Left ventricle myocardium inferior (tissue), 1 donor: ENCODE results near the gene CYP2C19. TPM values are rescaled to one million over a fixed set of nuclear protein-coding genes. Genes with fewer than 3 reads are reported as not detected.
"Not testable (repeated sequence)": the region's sequence is repeated elsewhere in the genome, so short reads cannot be mapped to it uniquely, and the experiment has no call there.

ENCODE experiments used
- DNase-seq: peaks from one replicate; pipeline ENCODE4 v3.0.0-alpha.2; 2020
- H3K27ac ChIP-seq: fragments of 200-600 bp; replicated peaks from 2 replicates; pipeline ENCODE4 v1.8.0; 2021
- H3K27me3 ChIP-seq: fragments of 200-600 bp; 2 replicates; pipeline ENCODE4 v1.8.0; 2021; ENCODE audit warnings: low read depth
- H3K36me3 ChIP-seq: fragments of 200-600 bp; 2 replicates; pipeline ENCODE4 v1.8.0; 2021
- H3K4me1 ChIP-seq: fragments of 200-600 bp; 2 replicates; pipeline ENCODE4 v1.8.0; 2021
- H3K4me3 ChIP-seq: fragments of 200-600 bp; 2 replicates; pipeline ENCODE4 v1.8.0; 2021; ENCODE audit warnings: mild to moderate bottlenecking, moderate library complexity
- H3K9me3 ChIP-seq: fragments of 200-600 bp; replicated peaks from 2 replicates; pipeline ENCODE4 v1.8.0; 2021
- intact Hi-C: fragments of 100-400 bp; cut with micrococcal nuclease; formaldehyde crosslinking; loops from one replicate; pipeline ENCODE4 v1.11.0; 2022
- total RNA-seq: library from RNA; stranded (reverse); fragmentation: NEBNext Ultra II Directional; extraction: Animal tissue kit (Norgen Biotek cat#: 25700); gene quantifications from one replicate; pipeline ENCODE4 v1.2.1, GENCODE V29; 2021
- TF ChIP-seq, protein P1 (sequence below): fragments of 200-600 bp; IDR thresholded peaks from 2 replicates; pipeline ENCODE4 v1.8.0; 2021; ENCODE audit warnings: antibody characterized with exemption, mild to moderate bottlenecking, borderline replicate concordance
- donor health status: DM: no; HTN: yes; CAD: no; lungs with severe emphysema.

Gene CYP2C19
- total RNA-seq, 1 donor from 2014 or later, result not detected

DNA sequence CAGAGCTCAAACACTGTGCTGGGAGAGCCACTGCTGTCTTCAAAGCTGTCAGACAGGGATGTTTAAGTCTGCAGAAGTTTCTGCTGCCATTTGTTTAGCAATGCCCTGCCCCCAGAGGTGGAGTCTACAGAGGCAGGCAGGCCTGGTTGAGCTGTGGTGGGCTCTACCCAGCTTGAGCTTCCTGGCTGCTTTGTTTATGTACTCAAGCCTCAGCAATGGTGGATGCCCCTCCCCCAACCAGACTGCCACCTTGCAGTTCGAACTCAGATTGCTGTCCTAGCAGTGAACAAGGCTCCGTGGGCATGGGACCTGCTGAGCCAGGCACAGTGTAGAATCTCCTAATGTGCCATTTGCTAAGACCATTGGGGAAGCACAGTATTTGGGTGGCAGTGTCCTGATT, 4.6 kb upstream of the CYP2C19 start:
- no peak overlapping the region for H3K27ac ChIP-seq
- no peaks in the 10 kb centered on the region for H3K36me3 ChIP-seq
- H3K9me3 ChIP-seq, result peaks cover 13% of the 10 kb centered on the region
- TF ChIP-seq, protein P1, sequence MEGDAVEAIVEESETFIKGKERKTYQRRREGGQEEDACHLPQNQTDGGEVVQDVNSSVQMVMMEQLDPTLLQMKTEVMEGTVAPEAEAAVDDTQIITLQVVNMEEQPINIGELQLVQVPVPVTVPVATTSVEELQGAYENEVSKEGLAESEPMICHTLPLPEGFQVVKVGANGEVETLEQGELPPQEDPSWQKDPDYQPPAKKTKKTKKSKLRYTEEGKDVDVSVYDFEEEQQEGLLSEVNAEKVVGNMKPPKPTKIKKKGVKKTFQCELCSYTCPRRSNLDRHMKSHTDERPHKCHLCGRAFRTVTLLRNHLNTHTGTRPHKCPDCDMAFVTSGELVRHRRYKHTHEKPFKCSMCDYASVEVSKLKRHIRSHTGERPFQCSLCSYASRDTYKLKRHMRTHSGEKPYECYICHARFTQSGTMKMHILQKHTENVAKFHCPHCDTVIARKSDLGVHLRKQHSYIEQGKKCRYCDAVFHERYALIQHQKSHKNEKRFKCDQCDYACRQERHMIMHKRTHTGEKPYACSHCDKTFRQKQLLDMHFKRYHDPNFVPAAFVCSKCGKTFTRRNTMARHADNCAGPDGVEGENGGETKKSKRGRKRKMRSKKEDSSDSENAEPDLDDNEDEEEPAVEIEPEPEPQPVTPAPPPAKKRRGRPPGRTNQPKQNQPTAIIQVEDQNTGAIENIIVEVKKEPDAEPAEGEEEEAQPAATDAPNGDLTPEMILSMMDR, result no peak
- intact Hi-C loops, result no loop called here
- no peaks in the 10 kb centered on the region for H3K4me1 ChIP-seq
- H3K4me3 ChIP-seq, result no peak overlapping the region
- no peaks in the 10 kb centered on the region for H3K27me3 ChIP-seq
- DNase-seq, result no peak

DNA sequence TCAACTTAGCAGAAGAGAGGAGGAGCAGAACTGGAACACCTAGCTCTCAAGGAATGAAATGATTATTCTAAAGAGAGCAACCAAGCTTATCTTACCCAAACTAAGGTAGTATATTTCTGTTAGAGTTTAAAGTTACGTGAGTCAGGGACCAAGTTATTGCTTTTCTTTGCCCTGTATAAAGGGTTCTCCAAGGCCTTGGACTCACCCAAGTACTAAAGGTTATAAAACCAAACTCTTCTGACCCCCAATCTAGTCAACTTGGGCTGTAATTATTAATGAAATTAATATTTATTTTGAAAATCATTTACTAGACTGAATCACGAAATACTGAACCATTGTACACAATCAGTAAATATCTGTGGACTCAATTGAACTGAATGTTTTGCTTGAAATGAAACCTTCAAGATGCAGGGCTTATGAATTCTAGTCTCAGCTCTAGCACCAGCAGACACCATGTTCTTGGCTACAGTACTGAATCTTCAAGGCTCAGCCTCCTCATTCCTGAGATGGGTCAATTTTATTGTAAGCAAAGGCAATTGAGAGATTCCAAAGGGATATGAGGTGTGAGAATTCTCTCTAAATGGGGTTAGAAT, 1.8 kb upstream of the CYP2C19 start:
- intact Hi-C loops, result no loop called here

DNA sequence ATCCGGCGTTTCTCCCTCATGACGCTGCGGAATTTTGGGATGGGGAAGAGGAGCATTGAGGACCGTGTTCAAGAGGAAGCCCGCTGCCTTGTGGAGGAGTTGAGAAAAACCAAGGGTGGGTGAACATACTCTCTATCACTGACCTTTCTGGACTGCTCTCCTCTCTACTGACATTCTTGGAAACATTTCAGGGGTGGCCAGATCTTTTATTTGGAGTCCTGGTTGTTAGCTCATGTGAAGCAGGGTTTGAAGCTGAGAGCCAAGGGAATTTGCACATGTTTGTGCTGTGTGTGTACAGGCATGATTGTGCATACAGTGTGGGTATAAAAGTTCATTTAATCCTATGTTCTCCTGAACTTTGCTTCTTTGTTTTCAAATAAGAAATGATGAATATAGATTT, 12.9 kb downstream of the CYP2C19 start:
- intact Hi-C loops, H3K4me3 ChIP-seq, H3K27me3 ChIP-seq, H3K27ac ChIP-seq, DNase-seq, H3K36me3 ChIP-seq, H3K4me1 ChIP-seq: not testable (repeated sequence)
- peaks cover 40% of the 10 kb centered on the region for H3K9me3 ChIP-seq

More for the DNA sequence above, 1.8 kb upstream of the CYP2C19 start:
- TF ChIP-seq, protein P1, result no peak
- Histone ChIP-seq H3K4me3 (no peak overlapping the region), H3K4me1 (no peaks in the 10 kb centered on the region), H3K27ac (no peak overlapping the region), H3K36me3 (no peaks in the 10 kb centered on the region), H3K9me3 (no peaks in the 10 kb centered on the region), H3K27me3 (no peaks in the 10 kb centered on the region)
- no peak for DNase-seq

DNA sequence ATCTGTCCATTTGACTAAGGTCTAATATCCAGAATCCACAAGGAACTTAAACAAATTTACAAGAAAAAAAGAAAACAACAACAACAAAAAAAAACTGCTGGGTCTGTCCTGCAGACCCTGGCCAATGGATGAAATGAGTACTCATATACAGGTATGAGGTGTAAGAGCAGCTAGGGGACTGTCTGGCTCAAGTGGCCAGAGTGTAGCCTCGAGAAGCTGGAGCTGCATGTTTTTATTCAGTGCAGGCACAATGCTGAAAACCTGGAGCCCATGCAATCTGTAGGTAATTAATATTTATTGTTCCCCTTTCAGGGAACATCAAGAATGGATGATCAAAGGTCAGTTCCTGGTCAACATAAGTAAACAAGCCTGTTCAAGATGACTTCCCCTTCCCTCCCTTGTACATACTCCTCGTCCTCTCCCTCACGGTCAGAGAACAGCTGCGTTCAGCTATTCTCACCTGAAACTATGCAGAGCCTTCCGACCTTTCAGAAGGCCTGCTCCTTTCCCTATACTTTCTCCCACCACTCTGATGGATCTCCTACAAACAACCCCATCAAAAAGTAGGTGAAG, 15.5 kb downstream of the CYP2C19 start:
- TF ChIP-seq, protein P1, result no peak
- DNase-seq, result no peak
- Histone ChIP-seq H3K4me3 (no peak overlapping the region), H3K27me3 (no peaks in the 10 kb centered on the region), H3K9me3 (peaks cover 26% of the 10 kb centered on the region), H3K36me3 (no peaks in the 10 kb centered on the region), H3K4me1 (peaks cover 4% of the 10 kb centered on the region), H3K27ac (no peak overlapping the region)
- intact Hi-C loops, result no loop called here

DNA sequence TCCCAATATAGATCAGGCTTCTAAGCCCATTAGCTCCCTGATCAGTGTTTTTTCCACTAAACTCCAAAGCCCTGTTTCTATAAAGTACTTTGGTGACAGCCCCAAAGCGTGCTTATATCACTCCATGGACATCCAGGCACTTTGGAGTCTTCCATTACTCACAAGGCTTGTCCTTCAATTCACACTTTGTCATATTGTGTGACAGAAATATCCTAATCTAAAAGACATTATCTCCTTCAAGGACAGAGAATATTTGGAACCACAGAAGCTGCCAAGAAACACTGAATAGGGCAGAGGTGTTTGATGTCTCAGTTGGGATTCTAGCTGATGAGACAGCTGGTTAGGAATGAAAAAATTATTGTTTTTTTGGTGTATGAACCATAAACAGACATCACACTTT, 18.4 kb downstream of the CYP2C19 start:
- TF ChIP-seq, protein P1, result no peak
- H3K4me3 ChIP-seq, result no peak overlapping the region
- intact Hi-C loops, result no loop called here
- H3K36me3 ChIP-seq, result no peaks in the 10 kb centered on the region
- H3K9me3 ChIP-seq, result peaks cover 13% of the 10 kb centered on the region
- DNase-seq, result no peak
- H3K27ac ChIP-seq, result no peak overlapping the region
- peaks cover 4% of the 10 kb centered on the region for H3K4me1 ChIP-seq
- no peaks in the 10 kb centered on the region for H3K27me3 ChIP-seq

DNA sequence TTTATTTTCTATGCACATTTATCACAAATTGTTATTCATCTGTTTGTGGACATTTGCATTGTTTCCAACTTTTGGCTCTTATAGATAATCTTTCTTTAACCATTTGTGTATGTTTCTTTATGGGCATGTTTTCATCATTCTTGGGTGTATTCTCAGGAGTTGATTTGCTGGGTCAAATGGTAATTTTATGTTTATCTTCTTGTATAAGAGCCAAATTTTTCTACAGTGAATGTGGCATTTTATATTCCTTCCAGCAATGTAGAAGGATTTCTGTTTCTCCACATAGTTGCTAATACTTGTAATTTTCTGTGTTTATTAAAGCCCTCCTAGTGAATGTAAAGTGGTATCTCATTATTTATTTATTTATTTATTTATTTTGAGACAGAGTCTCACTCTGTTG, 21.8 kb downstream of the CYP2C19 start:
- H3K4me3 ChIP-seq, result no peak overlapping the region
- H3K4me1 ChIP-seq, result peaks cover 4% of the 10 kb centered on the region
- no peaks in the 10 kb centered on the region for H3K27me3 ChIP-seq
- H3K9me3 ChIP-seq, result peaks cover 12% of the 10 kb centered on the region
- TF ChIP-seq, protein P1, result no peak
- no peak for DNase-seq
- H3K27ac ChIP-seq, result no peak overlapping the region
- intact Hi-C loops, result no loop called here
- no peaks in the 10 kb centered on the region for H3K36me3 ChIP-seq
